GM18526 (cell line): ENCODE measurements around the gene CPEB3.

Source experiments
- POLR2A ChIP-seq: IDR thresholded peaks from 3 replicates; pipeline ENCODE4 v1.6.1; 2011; ENCODE audit not compliant: insufficient read length; ENCODE audit errors: extremely low read depth

Gene CPEB3

DNA sequence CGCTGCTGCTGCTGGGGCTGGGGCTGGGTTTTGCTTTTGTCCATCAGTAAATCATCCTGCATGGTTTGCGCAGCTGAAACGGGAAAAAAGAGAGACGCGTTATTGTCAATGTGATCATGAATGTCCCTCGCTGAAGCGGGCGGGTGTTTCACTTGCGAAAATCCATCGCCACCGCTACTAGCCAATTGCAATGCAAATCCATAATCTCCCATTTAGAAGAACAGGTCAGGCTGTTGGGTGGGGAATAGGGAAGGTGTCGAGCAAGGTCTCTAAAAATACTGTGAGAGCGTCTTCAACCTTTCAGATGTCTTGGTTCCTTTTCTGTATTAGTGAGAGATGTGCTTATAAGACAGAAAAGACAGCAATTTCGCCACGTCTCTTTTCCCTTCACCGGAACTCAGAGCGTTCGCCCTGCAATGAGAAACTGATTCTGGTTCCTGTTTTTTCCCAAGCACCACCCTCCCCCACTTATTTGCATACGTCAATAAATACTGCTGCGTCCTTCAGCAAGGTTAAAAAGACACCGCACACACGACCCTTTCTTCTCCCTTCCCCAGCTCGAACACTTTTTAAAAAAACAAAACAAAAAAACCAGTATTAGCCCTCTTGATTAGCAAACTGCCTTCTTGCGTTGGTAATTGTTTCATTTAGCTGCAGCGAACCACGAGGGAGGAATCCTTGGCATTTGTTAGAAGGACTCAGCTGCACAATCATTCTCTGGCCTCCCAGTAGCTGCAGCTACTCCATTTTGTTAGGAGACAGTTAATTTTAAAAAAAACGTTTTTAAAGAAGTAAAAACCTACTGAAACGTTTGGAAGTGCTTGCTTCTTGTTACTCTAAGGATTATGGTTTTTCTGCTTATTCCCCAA lies 50.4 kb downstream of the CPEB3 start:
- TF ChIP-seq POLR2A, result peak; percentile 23

DNA sequence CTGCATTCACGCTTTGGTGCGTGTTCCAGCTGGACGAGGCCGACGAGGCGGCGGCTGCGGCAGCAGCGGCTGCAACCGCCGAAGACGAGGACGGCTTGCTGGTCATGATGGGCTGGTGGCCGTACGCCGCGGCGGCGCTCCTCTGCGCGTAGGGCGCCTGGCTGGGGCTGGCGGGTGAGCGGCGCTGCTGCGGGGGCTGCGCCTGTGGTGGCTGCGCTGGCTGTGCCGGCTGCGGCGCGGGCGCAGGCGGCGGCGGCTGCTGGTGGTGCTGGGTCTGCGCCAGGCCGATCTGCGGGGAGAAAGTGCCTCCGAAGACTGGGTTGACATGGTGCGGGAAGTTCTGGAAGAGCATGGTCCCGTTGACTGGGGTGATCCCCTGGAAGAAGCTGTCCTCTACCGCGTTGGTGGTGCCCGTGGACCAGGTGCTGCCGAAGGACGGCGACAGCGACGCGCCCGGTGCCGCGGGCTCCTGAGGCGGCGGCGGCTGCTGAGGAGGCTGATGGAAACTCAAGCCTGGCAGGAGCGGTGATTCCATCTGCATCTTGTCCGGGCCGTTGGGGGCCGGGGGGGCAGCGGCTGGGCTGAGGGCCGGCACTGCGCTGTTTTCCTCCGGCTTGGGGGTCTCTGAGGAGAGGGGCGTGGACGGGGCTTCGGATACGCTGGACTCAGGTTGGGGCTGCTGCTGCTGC lies 51.1 kb downstream of the CPEB3 start:
- TF ChIP-seq POLR2A, result no peak

GRCh38 chr10:92239151-92239599 lies 51.7 kb downstream of the CPEB3 start:
- no peak for TF ChIP-seq POLR2A

DNA sequence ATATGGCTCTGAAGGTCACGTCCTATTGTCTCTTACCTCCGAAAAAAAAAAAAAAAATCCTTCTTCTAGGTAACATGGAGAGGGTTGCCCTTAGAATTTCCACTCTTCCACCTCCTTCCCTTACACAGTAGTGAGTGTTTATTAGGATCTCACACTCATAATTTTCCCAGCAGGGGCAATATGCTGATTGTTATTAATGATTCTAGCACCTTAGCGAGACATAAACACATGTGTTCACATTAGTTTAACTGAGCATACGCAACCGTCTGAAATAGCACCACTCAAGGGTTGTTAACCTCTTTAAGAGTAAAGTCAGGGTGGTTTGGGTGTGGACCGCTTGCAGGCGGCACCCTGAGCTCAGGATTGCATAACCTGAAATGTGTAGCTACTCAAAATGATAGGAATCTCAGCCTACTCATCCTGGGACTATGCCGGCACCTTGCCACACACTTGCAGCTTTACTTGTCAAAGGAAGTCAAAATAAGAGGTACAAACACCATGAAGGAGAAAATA lies 52.2 kb downstream of the CPEB3 start:
- no peak for TF ChIP-seq POLR2A

DNA sequence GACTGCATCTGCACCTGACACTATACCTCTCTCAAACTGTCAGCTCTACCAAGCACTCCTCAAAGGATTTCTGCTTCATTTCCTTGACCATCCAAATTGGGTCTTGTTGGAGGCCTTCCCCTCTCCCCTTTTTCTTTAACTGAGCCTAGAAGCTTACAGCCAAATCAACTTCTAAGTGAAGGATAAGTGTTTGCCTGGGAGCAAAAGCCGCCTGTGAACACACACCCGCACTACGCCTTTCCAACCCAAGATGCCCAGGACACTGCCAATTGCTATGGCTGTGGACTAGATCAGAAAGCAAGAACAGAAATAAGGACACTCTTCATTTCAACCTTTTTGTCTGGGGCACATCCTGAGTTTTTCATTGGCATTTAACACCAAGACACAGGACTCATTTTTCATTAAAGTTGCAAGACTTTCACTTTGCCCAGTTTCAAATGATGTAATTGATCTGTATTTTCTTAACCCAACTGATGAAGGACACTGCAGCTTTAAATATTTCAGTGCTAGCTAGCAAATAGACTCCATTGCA lies 52.8 kb downstream of the CPEB3 start:
- TF ChIP-seq POLR2A, result no peak

GRCh38 chr10:92231196-92231595 lies 59.7 kb downstream of the CPEB3 start:
- no peak for TF ChIP-seq POLR2A

GRCh38 chr10:92222603-92223262 lies 68.1 kb downstream of the CPEB3 start:
- TF ChIP-seq POLR2A, result no peak

DNA sequence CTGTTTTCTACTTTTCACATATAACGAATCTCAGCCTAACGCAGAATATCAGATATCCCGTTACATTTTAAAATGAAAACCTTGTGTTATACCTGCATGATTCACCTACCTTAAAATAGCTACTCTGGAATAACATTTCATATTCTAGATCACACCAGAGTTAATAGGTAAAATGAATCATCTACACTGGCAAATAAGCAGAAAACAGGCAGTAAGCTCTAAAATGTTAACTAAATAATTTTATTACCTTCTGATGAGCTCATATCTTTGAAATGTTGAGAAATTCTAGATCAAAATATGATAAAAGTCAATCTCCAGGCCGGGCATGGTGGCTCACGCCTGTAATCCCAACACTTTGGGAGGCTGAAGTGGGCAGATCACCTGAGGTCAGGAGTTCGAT lies 71.3 kb downstream of the CPEB3 start:
- TF ChIP-seq POLR2A, result no peak

- no peak for TF ChIP-seq POLR2A
Observed at GRCh38 chr10:92218569-92218968, 72.3 kb downstream of the CPEB3 start.

- TF ChIP-seq POLR2A, result no peak
Observed at GRCh38 chr10:92213049-92213448, 77.8 kb downstream of the CPEB3 start.

DNA sequence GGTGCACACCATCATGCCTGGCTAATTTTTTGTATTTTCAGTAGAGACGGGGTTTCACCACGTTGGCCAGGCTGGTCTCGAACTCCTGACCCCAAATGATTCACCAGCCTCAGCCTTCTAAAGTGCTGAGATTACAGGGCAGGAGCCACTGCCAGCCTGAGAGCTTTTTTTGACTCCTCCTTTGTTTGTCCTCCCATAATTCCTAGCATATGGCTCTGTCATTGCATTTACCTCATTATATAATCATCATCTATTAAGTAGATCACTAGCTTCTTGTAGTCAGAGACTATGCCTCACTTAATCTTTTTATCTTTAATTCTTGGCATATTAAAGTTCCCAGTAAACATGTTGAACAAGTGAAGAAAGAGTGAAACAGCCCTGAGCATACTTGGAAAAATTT lies 82.1 kb downstream of the CPEB3 start:
- no peak for TF ChIP-seq POLR2A

GRCh38 chr10:92208157-92208720 lies 82.6 kb downstream of the CPEB3 start:
- no peak for TF ChIP-seq POLR2A

DNA sequence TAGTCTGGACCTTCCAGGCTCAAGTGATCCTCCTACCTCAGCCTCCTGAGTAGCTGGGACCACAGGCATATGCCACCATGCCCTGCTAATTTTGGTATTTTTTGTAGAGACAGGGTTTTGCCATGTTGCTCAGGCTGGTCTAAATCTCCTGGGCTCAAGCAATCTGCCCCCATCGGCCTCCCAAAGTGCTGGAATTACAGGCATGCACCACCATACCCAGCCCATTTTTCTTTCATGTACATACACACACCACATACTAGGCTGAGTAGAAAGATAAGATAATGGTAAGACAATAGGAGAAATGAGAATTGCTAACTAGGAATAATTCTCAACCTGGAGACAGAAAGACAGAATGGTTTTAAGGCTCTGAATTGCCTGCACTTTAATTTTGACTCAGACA lies 83.8 kb downstream of the CPEB3 start:
- TF ChIP-seq POLR2A, result no peak

GRCh38 chr10:92203919-92204623 lies 86.8 kb downstream of the CPEB3 start:
- no peak for TF ChIP-seq POLR2A
